ENCODE data around the gene OSM. TPM values are rescaled to one million over a fixed set of nuclear protein-coding genes. Genes with fewer than 3 reads are reported as not detected.

OSM gene
- total and polyA plus RNA-seq, 3 experiments from 2014 or later: 16.4 to 20.7 (median 18.9) TPM

DNA sequence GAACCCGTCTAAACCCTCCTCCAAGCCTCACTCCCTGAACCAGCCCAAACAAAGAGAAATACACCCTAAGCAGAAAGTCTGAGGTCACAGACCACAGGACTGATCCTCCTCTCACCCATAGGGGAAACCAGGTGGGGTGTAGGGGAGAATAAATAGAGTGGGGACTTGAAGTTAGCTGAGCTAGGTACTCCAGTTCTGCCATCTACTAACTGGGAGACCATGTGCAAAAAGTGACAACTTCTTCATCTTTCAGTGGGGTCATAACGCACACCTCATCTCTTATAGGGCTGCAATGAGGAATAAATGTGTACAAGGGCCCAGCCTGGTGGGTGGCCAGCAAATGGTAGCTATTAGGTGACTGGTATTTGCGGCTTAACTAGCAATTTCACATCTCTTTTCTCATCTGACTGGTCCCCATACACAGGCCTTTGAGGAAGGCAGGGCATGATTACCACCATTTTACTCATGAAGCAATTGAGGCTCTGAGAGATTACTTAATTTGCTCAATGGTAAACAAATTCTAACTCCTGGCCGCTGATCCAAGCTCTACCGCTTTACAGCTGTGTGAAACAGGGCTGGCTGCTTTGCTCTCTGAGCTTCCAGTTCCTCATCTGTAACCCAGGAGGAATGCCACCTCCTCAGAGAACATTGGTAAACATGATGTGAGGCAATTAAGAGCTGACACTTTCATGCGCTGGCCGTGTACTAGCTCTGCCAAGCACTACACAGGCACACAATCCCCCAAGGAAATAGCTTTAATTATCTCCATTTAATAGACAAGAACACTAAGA lies 43.5 kb upstream of the OSM start:
- H3K4me1 ChIP-seq (ENCODE audit: insufficient read depth, low read length): peaks cover 99% of the 10 kb centered on the region
- no peaks in the 10 kb centered on the region for H3K9me3 ChIP-seq (ENCODE audit: low read length)
- ChIA-PET POLR2A (interaction anchor here (0.6 to 2.1 kb wide), 4 partner anchors 9 to 21 kb away, joined by 3 to 8 read pairs (median 4); partner anchors contain the start of genes CASTOR1 and TBC1D10A), CTCF (interaction anchor here (0.6 to 8.6 kb wide), 8 partner anchors 12 to 80 kb away, joined by 3 to 98 read pairs (median 4); partner anchors contain the start of genes CASTOR1, RNF215 and TBC1D10A)
- Mint-ChIP-seq H3K9me3 (no peaks in the 10 kb centered on the region), H3K36me3 (peaks cover 0 to 6% (median 4%) of the 10 kb centered on the region in 3 donors), H3K27ac (peak overlapping the region; percentile 78 to 99 (median 96)), H3K4me3 (peak overlapping the region; percentile 54 to 87 (median 74)), H3K27me3 (peaks cover 0 to 1% of the 10 kb centered on the region in 2 donors), H3K4me1 (peaks cover 98 to 100% (median 98%) of the 10 kb centered on the region in 3 donors)
- H3K27ac ChIP-seq (ENCODE audit: low read depth, low read length): no peak overlapping the region
- DNase-seq: peak in 2 of 5 donors; percentile 53 to 74
- H3K27me3 ChIP-seq (ENCODE audit: insufficient read depth, low read length, poor library complexity, severe bottlenecking): no peaks in the 10 kb centered on the region
- no peaks in the 10 kb centered on the region for H3K36me3 ChIP-seq (ENCODE audit: insufficient read depth, low read length)
- peak overlapping the region; percentile 29 for H3K4me3 ChIP-seq (ENCODE audit: low read length)

- H3K4me3 Mint-ChIP-seq: peak overlapping the region; percentile 51 to 75 (median 67)
- no peak for DNase-seq
Measured at GRCh38 chr22:30308518-30309230, 42.0 kb upstream of the OSM start.

GRCh38 chr22:30308093-30308492 lies 41.4 kb upstream of the OSM start:
- no peak for DNase-seq
- Histone ChIP-seq H3K4me1 (ENCODE audit: insufficient read depth, low read length) (peaks cover 99% of the 10 kb centered on the region), H3K27ac (ENCODE audit: low read depth, low read length) (no peak overlapping the region), H3K4me3 (ENCODE audit: low read length) (no peak overlapping the region), H3K36me3 (ENCODE audit: insufficient read depth, low read length) (peaks cover 5% of the 10 kb centered on the region), H3K9me3 (ENCODE audit: low read length) (no peaks in the 10 kb centered on the region), H3K27me3 (ENCODE audit: insufficient read depth, low read length, poor library complexity, severe bottlenecking) (no peaks in the 10 kb centered on the region)
- H3K4me1 Mint-ChIP-seq: peaks cover 99 to 100% (median 100%) of the 10 kb centered on the region in 3 donors
- H3K36me3 Mint-ChIP-seq: peaks cover 0 to 17% (median 8%) of the 10 kb centered on the region in 3 donors
- H3K4me3 Mint-ChIP-seq: peak overlapping the region; percentile 34 to 77 (median 69)
- peak overlapping the region; percentile 78 to 99 (median 94) for H3K27ac Mint-ChIP-seq
- ChIA-PET POLR2A (interaction anchor here (7.2 kb wide), 1 partner anchor 16 kb away, joined by 71 read pairs; the partner anchor contains the start of gene TBC1D10A), CTCF (interaction anchor here (1.3 to 8.6 kb wide), 4 partner anchors 11 to 45 kb away, joined by 3 to 98 read pairs (median 28); partner anchors contain the start of genes CASTOR1 and TBC1D10A)
- H3K9me3 Mint-ChIP-seq: no peaks in the 10 kb centered on the region
- H3K27me3 Mint-ChIP-seq: peaks cover 0 to 1% of the 10 kb centered on the region in 2 donors

More at GRCh38 chr22:30308518-30309230, 42.0 kb upstream of the OSM start:
- Mint-ChIP-seq H3K27ac (peak overlapping the region; percentile 78 to 99 (median 96)), H3K36me3 (peaks cover 0 to 11% (median 6%) of the 10 kb centered on the region in 3 donors), H3K9me3 (no peaks in the 10 kb centered on the region), H3K4me1 (peaks cover 96 to 100% (median 98%) of the 10 kb centered on the region in 3 donors), H3K27me3 (peaks cover 0 to 1% of the 10 kb centered on the region in 2 donors)
- H3K4me1 ChIP-seq (ENCODE audit: insufficient read depth, low read length): peaks cover 99% of the 10 kb centered on the region
- H3K27me3 ChIP-seq (ENCODE audit: insufficient read depth, low read length, poor library complexity, severe bottlenecking): no peaks in the 10 kb centered on the region
- no peaks in the 10 kb centered on the region for H3K9me3 ChIP-seq (ENCODE audit: low read length)
- H3K4me3 ChIP-seq (ENCODE audit: low read length): peak overlapping the region; percentile 15
- CTCF ChIA-PET: interaction anchor here (3.3 to 8.6 kb wide), 3 partner anchors 12 to 18 kb away, joined by 10 to 98 read pairs (median 45); partner anchors contain the start of genes CASTOR1 and TBC1D10A
- no peak overlapping the region for H3K27ac ChIP-seq (ENCODE audit: low read depth, low read length)
- POLR2A ChIA-PET: interaction anchor here (7.2 kb wide), 1 partner anchor 15 kb away, joined by 71 read pairs; the partner anchor contains the start of gene TBC1D10A
- H3K36me3 ChIP-seq (ENCODE audit: insufficient read depth, low read length): peaks cover 3% of the 10 kb centered on the region

DNA sequence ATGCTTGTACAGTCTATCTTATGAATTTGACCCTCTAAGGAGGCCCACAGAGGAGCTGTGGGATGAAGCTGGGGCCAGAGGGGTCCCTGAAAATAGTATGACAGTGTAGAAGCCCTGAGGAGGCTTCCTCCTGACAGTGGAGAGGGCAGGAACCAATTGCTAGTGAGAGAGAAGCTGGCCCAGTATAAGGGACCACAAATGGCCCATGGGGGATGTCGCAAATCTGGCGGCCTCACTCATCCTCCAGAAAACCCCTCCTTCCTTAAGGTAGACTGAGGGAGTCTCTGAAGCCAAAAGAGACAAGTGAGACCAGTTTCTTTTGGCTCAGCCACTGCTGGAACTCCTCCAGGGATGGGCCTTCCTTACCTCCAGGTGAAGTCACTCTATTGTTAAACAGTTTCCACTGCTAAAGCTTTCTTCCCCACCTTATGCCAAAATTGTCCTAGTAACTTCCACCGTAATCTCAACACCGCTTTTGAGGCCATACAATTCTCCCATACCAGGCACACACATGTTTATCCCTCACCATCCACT lies 40.5 kb upstream of the OSM start:
- no peaks in the 10 kb centered on the region for H3K9me3 ChIP-seq (ENCODE audit: low read length)
- H3K4me3 Mint-ChIP-seq: peak overlapping the region; percentile 64 to 77 (median 69)
- DNase-seq: peak in 1 of 5 donors; percentile 52
- H3K4me3 ChIP-seq (ENCODE audit: low read length): peak overlapping the region; percentile 61
- ChIA-PET POLR2A (interaction anchor here (0.7 to 7.2 kb wide), 7 partner anchors 11 to 118 kb away, joined by 3 to 71 read pairs (median 5); partner anchors contain the start of genes CASTOR1, CCDC157, MTFP1 and SF3A1), CTCF (interaction anchor here (1.0 to 8.6 kb wide), 8 partner anchors 10 to 117 kb away, joined by 3 to 98 read pairs (median 4); partner anchors contain the start of genes CASTOR1, MTFP1 and TBC1D10A)
- peak overlapping the region; percentile 31 to 99 (median 89) for H3K27ac Mint-ChIP-seq
- peaks cover 99 to 100% (median 100%) of the 10 kb centered on the region in 3 donors for H3K4me1 Mint-ChIP-seq
- H3K36me3 ChIP-seq (ENCODE audit: insufficient read depth, low read length): peaks cover 5% of the 10 kb centered on the region
- peak overlapping the region; percentile 27 for H3K27ac ChIP-seq (ENCODE audit: low read depth, low read length)
- no peaks in the 10 kb centered on the region for H3K27me3 ChIP-seq (ENCODE audit: insufficient read depth, low read length, poor library complexity, severe bottlenecking)
- no peaks in the 10 kb centered on the region for H3K9me3 Mint-ChIP-seq
- H3K4me1 ChIP-seq (ENCODE audit: insufficient read depth, low read length): peaks cover 99% of the 10 kb centered on the region
- H3K36me3 Mint-ChIP-seq: peaks cover 0 to 27% (median 3%) of the 10 kb centered on the region in 3 donors
- peaks cover 0 to 1% of the 10 kb centered on the region in 2 donors for H3K27me3 Mint-ChIP-seq

DNA sequence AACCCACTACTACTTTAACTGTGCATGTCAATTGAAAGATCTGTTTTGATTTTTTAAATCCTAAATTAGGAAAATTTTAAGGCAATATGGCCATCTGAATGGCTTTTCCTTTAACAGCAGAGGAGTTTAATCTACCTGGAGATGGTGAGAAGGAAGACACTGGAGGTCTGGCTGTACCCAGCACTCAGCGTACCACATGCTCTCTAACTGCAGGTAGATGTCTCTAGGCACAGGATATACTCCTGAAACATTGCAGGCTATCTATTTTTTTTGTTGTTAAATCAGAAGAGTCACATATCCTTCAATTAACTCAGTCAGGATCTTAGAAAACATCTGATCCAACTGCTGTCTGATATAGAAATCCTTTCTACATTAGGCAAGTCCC lies 40.0 kb upstream of the OSM start:
- CTCF ChIA-PET: interaction anchor here (1.0 to 8.6 kb wide), 8 partner anchors 10 to 118 kb away, joined by 3 to 98 read pairs (median 7); partner anchors contain the start of genes CASTOR1, MTFP1 and TBC1D10A
- peak overlapping the region; percentile 61 for H3K4me3 ChIP-seq (ENCODE audit: low read length)

GRCh38 chr22:30305906-30306626 lies 39.4 kb upstream of the OSM start:
- Mint-ChIP-seq H3K27ac (peak overlapping the region; percentile 31 to 99 (median 89)), H3K4me3 (peak overlapping the region; percentile 64 to 77 (median 69)), H3K9me3 (no peaks in the 10 kb centered on the region), H3K36me3 (peaks cover 0 to 36% (median 7%) of the 10 kb centered on the region in 3 donors), H3K4me1 (peaks cover 99 to 100% (median 100%) of the 10 kb centered on the region in 3 donors), H3K27me3 (no peaks in the 10 kb centered on the region)
- DNase-seq: peak in 2 of 5 donors; percentile 73 to 87
- H3K36me3 ChIP-seq (ENCODE audit: insufficient read depth, low read length): peaks cover 7% of the 10 kb centered on the region
- H3K9me3 ChIP-seq (ENCODE audit: low read length): no peaks in the 10 kb centered on the region
- H3K27ac ChIP-seq (ENCODE audit: low read depth, low read length): peak overlapping the region; percentile 40
- H3K4me3 ChIP-seq (ENCODE audit: low read length): peak overlapping the region; percentile 61
- CTCF ChIA-PET: interaction anchor here (1.0 to 8.6 kb wide), 9 partner anchors 9 to 119 kb away, joined by 3 to 98 read pairs (median 6); partner anchors contain the start of genes CASTOR1, MTFP1, RNF215 and TBC1D10A
- no peaks in the 10 kb centered on the region for H3K27me3 ChIP-seq (ENCODE audit: insufficient read depth, low read length, poor library complexity, severe bottlenecking)
- POLR2A ChIA-PET: interaction anchor here (0.6 to 7.2 kb wide), 13 partner anchors 8 to 882 kb away, joined by 3 to 71 read pairs (median 3); partner anchors contain the start of genes CASTOR1, CCDC157, MTFP1 and SF3A1
- peaks cover 99% of the 10 kb centered on the region for H3K4me1 ChIP-seq (ENCODE audit: insufficient read depth, low read length)

More for the DNA sequence above, 40.0 kb upstream of the OSM start:
- H3K36me3 Mint-ChIP-seq: peaks cover 0 to 31% (median 3%) of the 10 kb centered on the region in 3 donors
- no peaks in the 10 kb centered on the region for H3K9me3 Mint-ChIP-seq
- no peak for DNase-seq
- POLR2A ChIA-PET: interaction anchor here (0.6 to 7.2 kb wide), 11 partner anchors 11 to 882 kb away, joined by 3 to 71 read pairs (median 3); partner anchors contain the start of genes CASTOR1, CCDC157, MTFP1 and SF3A1
- H3K27me3 ChIP-seq (ENCODE audit: insufficient read depth, low read length, poor library complexity, severe bottlenecking): no peaks in the 10 kb centered on the region
- peak overlapping the region; percentile 40 for H3K27ac ChIP-seq (ENCODE audit: low read depth, low read length)
- H3K36me3 ChIP-seq (ENCODE audit: insufficient read depth, low read length): peaks cover 5% of the 10 kb centered on the region
- peaks cover 99% of the 10 kb centered on the region for H3K4me1 ChIP-seq (ENCODE audit: insufficient read depth, low read length)
- H3K4me1 Mint-ChIP-seq: peaks cover 99 to 100% (median 100%) of the 10 kb centered on the region in 3 donors
- H3K9me3 ChIP-seq (ENCODE audit: low read length): no peaks in the 10 kb centered on the region
- H3K4me3 Mint-ChIP-seq: peak overlapping the region; percentile 64 to 77 (median 69)
- peak overlapping the region; percentile 31 to 99 (median 89) for H3K27ac Mint-ChIP-seq
- H3K27me3 Mint-ChIP-seq: no peaks in the 10 kb centered on the region

Data from CD8-positive, alpha-beta memory T cell (primary cell).